Suprapubic skin (tissue), 4 donors: Measurements from ENCODE around the gene PCGF3.

Experiments used
- CTCF ChIP-seq, 2 donors: fragments of 200-600 bp in 1 of 2; fragments of 450-650 bp in 1 of 2; sonication (generic) in 1 of 2; IDR thresholded peaks; one replicate each; pipeline ENCODE4 v1.5.1; 2016 to 2019; ENCODE audit warnings: antibody characterized with exemption in 2 of 2, mild to moderate bottlenecking in 1 of 2, moderate library complexity in 1 of 2
- EP300 ChIP-seq: sonication (generic); formaldehyde crosslinking; IDR thresholded peaks from one replicate; pipeline ENCODE4 v1.6.1; 2017; ENCODE audit warnings: antibody characterized with exemption
- POLR2A ChIP-seq, 2 donors: fragments of 450-650 bp; IDR thresholded peaks; one replicate each; pipeline ENCODE4 v1.6.1; 2017; ENCODE audit warnings: antibody characterized with exemption in 2 of 2, mild to moderate bottlenecking in 2 of 2, moderate library complexity in 2 of 2
- POLR2AphosphoS5 ChIP-seq, 3 donors: sonication (generic); formaldehyde crosslinking; IDR thresholded peaks; one replicate each; pipeline ENCODE4 v1.6.1; 2017; ENCODE audit warnings: antibody characterized with exemption in 3 of 3

- TF ChIP-seq CTCF (IDR thresholded peaks at IDR 0.05) (no peak), POLR2A (IDR thresholded peaks at IDR 0.05) (no peak), POLR2AphosphoS5 (IDR thresholded peaks at IDR 0.05) (no peak), EP300 (no peak)
Measured at GRCh38 chr4:795726-796119, 90.1 kb downstream of the PCGF3 start.
